Measurements from ENCODE around the gene ZNF729.
"Not testable (repeated sequence)": the region's sequence is repeated elsewhere in the genome, so short reads cannot be mapped to it uniquely, and the experiment has no call there.

ZNF729 gene

GRCh38 chr19:22261596-22261995 is 24.6 kb upstream of the ZNF729 start:
- TF ChIP-seq TCF7L2 (IDR thresholded peaks at IDR 0.05; ENCODE audit: borderline replicate concordance, low read depth, low read length): no peak
- H3K4me1 ChIP-seq (ENCODE audit: control insufficient read depth, insufficient read depth, low read length): no peaks in the 10 kb centered on the region
- POLR2A ChIA-PET: no interaction called here
- no peak overlapping the region for H3K27ac ChIP-seq (ENCODE audit: extremely low read depth, low read depth, low read length)
- CTCF ChIA-PET: no interaction called here
- H3K9me3 ChIP-seq (ENCODE audit: control insufficient read depth, insufficient read depth, low read depth, low read length): no peaks in the 10 kb centered on the region
- H3K4me3 ChIP-seq (ENCODE audit: low read depth, low read length): no peak overlapping the region
- H3K36me3 ChIP-seq (ENCODE audit: control insufficient read depth in 2 of 2, insufficient read depth in 1 of 2, low read length in 2 of 2): no peaks in the 10 kb centered on the region

GRCh38 chr19:22263121-22263520 is 23.1 kb upstream of the ZNF729 start:
- ChIA-PET CTCF (no interaction called here), POLR2A (no interaction called here)
- TF ChIP-seq ZNF747 (tag by site-specific recombination; IDR thresholded peaks at IDR 0.05): no peak
- no peak for TF ChIP-seq KLF1 (tag by site-specific recombination; IDR thresholded peaks at IDR 0.05)
- no peak for TF ChIP-seq ZNF521 (tag by site-specific recombination; IDR thresholded peaks at IDR 0.05)
- no peak for TF ChIP-seq ZNF26 (tag by site-specific recombination; IDR thresholded peaks at IDR 0.05)
- no peak for TF ChIP-seq ZNF302 (tag by site-specific recombination; IDR thresholded peaks at IDR 0.05; ENCODE audit: low read depth)
- no peak for TF ChIP-seq ZNF398 (tag by site-specific recombination; IDR thresholded peaks at IDR 0.05)
- no peak for TF ChIP-seq ZBTB49 (tag by site-specific recombination; IDR thresholded peaks at IDR 0.05; ENCODE audit: low read depth)
- no peak for TF ChIP-seq ZNF155 (tag by site-specific recombination; IDR thresholded peaks at IDR 0.05)
- no peak for TF ChIP-seq TSHZ1 (tag by site-specific recombination; IDR thresholded peaks at IDR 0.05; ENCODE audit: borderline replicate concordance)
- no peak for TF ChIP-seq ZEB2 (tag by site-specific recombination; IDR thresholded peaks at IDR 0.05)
- no peak for TF ChIP-seq ZNF211 (tag by site-specific recombination; IDR thresholded peaks at IDR 0.05; ENCODE audit: low read depth)
- no peak for TF ChIP-seq MEIS1 (CRISPR knock-in tag; IDR thresholded peaks at IDR 0.05; ENCODE audit: borderline replicate concordance)
- no peak for TF ChIP-seq ZNF146 (tag by site-specific recombination; IDR thresholded peaks at IDR 0.05)
- no peak for TF ChIP-seq ZNF311 (tag by site-specific recombination; IDR thresholded peaks at IDR 0.05; ENCODE audit: borderline replicate concordance)
- TF ChIP-seq RBAK (tag by site-specific recombination; IDR thresholded peaks at IDR 0.05): no peak
- no peak for TF ChIP-seq GLI2 (tag by site-specific recombination; IDR thresholded peaks at IDR 0.05; ENCODE audit: borderline replicate concordance, low read depth)
- TF ChIP-seq, protein P1, sequence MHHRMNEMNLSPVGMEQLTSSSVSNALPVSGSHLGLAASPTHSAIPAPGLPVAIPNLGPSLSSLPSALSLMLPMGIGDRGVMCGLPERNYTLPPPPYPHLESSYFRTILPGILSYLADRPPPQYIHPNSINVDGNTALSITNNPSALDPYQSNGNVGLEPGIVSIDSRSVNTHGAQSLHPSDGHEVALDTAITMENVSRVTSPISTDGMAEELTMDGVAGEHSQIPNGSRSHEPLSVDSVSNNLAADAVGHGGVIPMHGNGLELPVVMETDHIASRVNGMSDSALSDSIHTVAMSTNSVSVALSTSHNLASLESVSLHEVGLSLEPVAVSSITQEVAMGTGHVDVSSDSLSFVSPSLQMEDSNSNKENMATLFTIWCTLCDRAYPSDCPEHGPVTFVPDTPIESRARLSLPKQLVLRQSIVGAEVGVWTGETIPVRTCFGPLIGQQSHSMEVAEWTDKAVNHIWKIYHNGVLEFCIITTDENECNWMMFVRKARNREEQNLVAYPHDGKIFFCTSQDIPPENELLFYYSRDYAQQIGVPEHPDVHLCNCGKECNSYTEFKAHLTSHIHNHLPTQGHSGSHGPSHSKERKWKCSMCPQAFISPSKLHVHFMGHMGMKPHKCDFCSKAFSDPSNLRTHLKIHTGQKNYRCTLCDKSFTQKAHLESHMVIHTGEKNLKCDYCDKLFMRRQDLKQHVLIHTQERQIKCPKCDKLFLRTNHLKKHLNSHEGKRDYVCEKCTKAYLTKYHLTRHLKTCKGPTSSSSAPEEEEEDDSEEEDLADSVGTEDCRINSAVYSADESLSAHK (tag by site-specific recombination; IDR thresholded peaks at IDR 0.05): no peak
- Histone ChIP-seq H3K4me1 (ENCODE audit: control insufficient read depth, insufficient read depth, low read length) (no peaks in the 10 kb centered on the region), H3K9me3 (ENCODE audit: control insufficient read depth, insufficient read depth, low read depth, low read length) (no peaks in the 10 kb centered on the region), H3K4me3 (ENCODE audit: low read depth, low read length) (no peak overlapping the region), H3K36me3 (ENCODE audit: control insufficient read depth in 2 of 2, insufficient read depth in 1 of 2, low read length in 2 of 2) (no peaks in the 10 kb centered on the region), H3K27ac (ENCODE audit: extremely low read depth, low read depth, low read length) (no peak overlapping the region)

- H3K27ac ChIP-seq (ENCODE audit: extremely low read depth, low read depth, low read length); POLR2A ChIA-PET; H3K9me3 ChIP-seq (ENCODE audit: control insufficient read depth, insufficient read depth, low read depth, low read length); CTCF ChIA-PET; H3K4me3 ChIP-seq (ENCODE audit: low read depth, low read length); H3K4me1 ChIP-seq (ENCODE audit: control insufficient read depth, insufficient read depth, low read length); H3K36me3 ChIP-seq (ENCODE audit: control insufficient read depth in 2 of 2, insufficient read depth in 1 of 2, low read length in 2 of 2): not testable (repeated sequence)
These were observed 35.3 kb downstream of the ZNF729 start for GRCh38 chr19:22321554-22321953.
